Keratinocyte (primary cell): ENCODE measurements around the gene RNF180.

Experiments
- CTCF ChIP-seq, 3 experiments: IDR thresholded peaks in 1 of 3; conservative IDR thresholded peaks in 1 of 3; optimal IDR thresholded peaks in 1 of 3; 2 replicates in 2 of 3; 3 replicates in 1 of 3; pipeline versions ENCODE3 to v1.5.1; 2011; ENCODE audit warnings: low read length in 3 of 3, mild to moderate bottlenecking in 3 of 3, moderate library complexity in 2 of 3, control low read depth in 1 of 3, inconsistent platforms in 1 of 3; ENCODE audit not compliant: insufficient read depth in 2 of 3; ENCODE audit errors: extremely low read depth in 1 of 3
- EZH2 ChIP-seq: IDR thresholded peaks from one replicate; pipeline ENCODE4 v1.6.1; 2012; ENCODE audit warnings: inconsistent platforms, mild to moderate bottlenecking, low read length, moderate library complexity

DNA sequence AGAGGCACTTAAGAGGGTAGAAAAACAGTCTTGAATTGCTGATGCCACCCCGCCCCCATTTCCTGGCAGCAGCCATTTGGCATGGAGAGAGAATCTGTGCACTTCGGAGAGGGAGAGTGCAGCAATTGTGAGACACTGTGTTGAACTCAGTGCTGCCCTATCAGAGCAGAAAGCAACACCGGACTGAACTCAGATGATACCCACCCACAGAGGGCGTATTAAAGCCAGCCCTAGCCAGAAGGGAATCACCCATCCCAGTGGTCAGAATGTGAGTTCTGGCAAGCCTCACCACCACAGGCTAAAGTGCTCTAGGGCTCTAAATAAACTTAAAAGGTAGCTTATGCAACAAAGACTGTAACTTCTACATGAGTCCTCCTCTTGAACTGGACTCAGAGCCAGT is 251.7 kb downstream of the RNF180 start:
- TF ChIP-seq CTCF (optimal IDR thresholded peaks at IDR 0.05 in 1 of 3, IDR thresholded peaks at IDR 0.05 in 1 of 3, conservative IDR thresholded peaks at IDR 0.05 in 1 of 3; ENCODE audit: extremely low read depth in 1 of 3, insufficient read depth in 2 of 3, low read length in 3 of 3) (no peak), EZH2 (no peak)
